K562 (cell line): ENCODE results near the gene UBTD1. TPM values are rescaled to one million over a fixed set of nuclear protein-coding genes. Genes with fewer than 3 reads are reported as not detected.
"Not testable (repeated sequence)": the region's sequence is repeated elsewhere in the genome, so short reads cannot be mapped to it uniquely, and the experiment has no call there.

ENCODE experiments used
- ATAC-seq: fragments of 200-7000 bp; cut with Tn5 transposase; 3 replicates; pipeline ENCODE4 v1.9.1; 2020; ENCODE audit warnings: moderate library complexity
- BruUV-seq: library from RNA; stranded (reverse); fragments of 400-500 nt; replicated peaks from 2 replicates; lab custom pipeline; 2021; lab: Mats Ljungman, UMichigan
- CTCF ChIA-PET: fragments of 300-600 bp; formaldehyde crosslinking; extraction: SDS; loops from one replicate; lab custom pipeline; 2021; ENCODE audit warnings: low intra/inter-chr PET ratio; lab: Yijun Ruan, JAX
- POLR2A ChIA-PET: fragments of 300-600, 350-650 bp; sonication (Branson Sonifier 250); formaldehyde crosslinking; extraction: SDS; loops from one replicate; lab custom pipeline; 2021; ENCODE audit warnings: antibody characterized with exemption, inconsistent platforms; lab: Yijun Ruan, JAX
- DNase-seq, 4 experiments: peaks; one replicate each; pipeline versions ENCODE4 v3.0.0 to v3.0.0-alpha.2; 2011 to 2018; ENCODE audit warnings: low spot score in 3 of 4, mixed read lengths in 3 of 4; ENCODE audit errors: extremely low read depth in 1 of 4
- FAIRE-seq: peaks from 2 replicates; lab custom pipeline; 2011; peaks lifted over from hg19 to GRCh38; lab: Jason Lieb, UNC
- H2AFZ ChIP-seq: 2 replicates; pipeline ENCODE4 v1.6.0; 2011; ENCODE audit warnings: low read depth, low read length, control low read depth, inconsistent platforms
- H3K27ac ChIP-seq: fragments of 200-600 bp; 3 replicates; pipeline ENCODE4 v1.8.0; 2011; ENCODE audit warnings: low read depth, mild to moderate bottlenecking, control low read depth, inconsistent platforms, low read length, moderate library complexity, mixed read lengths; ENCODE audit errors: extremely low read depth
- H3K27me3 ChIP-seq, 2 experiments: fragments of 300-600 bp in 1 of 2; 2 replicates in 1 of 2; 3 replicates in 1 of 2; pipeline versions ENCODE4 v1.6.0 to v1.8.0; 2011; ENCODE audit warnings: inconsistent platforms in 2 of 2, low read length in 2 of 2, mild to moderate bottlenecking in 1 of 2, mixed read lengths in 1 of 2, moderate library complexity in 1 of 2; ENCODE audit not compliant: control insufficient read depth in 2 of 2, insufficient read depth in 2 of 2
- H3K36me3 ChIP-seq: fragments of 300-600 bp; 3 replicates; pipeline ENCODE4 v1.8.0; 2011; ENCODE audit warnings: mild to moderate bottlenecking, low read length, inconsistent platforms; ENCODE audit not compliant: control insufficient read depth, insufficient read depth
- H3K4me1 ChIP-seq, 2 experiments: fragments of 200-600 bp in 1 of 2; replicated peaks in 1 of 2; 2 replicates in 1 of 2; 3 replicates in 1 of 2; pipeline versions ENCODE4 v1.5.1 to v1.8.0; 2011; ENCODE audit warnings: inconsistent platforms in 2 of 2, low read length in 2 of 2, mild to moderate bottlenecking in 1 of 2, mixed read lengths in 1 of 2, moderate library complexity in 1 of 2; ENCODE audit not compliant: control insufficient read depth in 2 of 2, insufficient read depth in 2 of 2
- H3K4me2 ChIP-seq: 2 replicates; pipeline ENCODE4 v1.6.1; 2011; ENCODE audit warnings: low read length, control low read depth, inconsistent platforms, mixed read lengths; ENCODE audit not compliant: insufficient read depth
- H3K4me3 ChIP-seq: fragments of 200-600 bp; sonication (generic), shearing (Covaris generic); 2 replicates; pipeline ENCODE4 v1.5.1; 2016; ENCODE audit warnings: control low read depth, inconsistent platforms
- H3K79me2 ChIP-seq: fragments of 200-600 bp; 3 replicates; pipeline ENCODE4 v1.8.0; 2011; ENCODE audit warnings: low read length, inconsistent platforms; ENCODE audit not compliant: control insufficient read depth, insufficient read depth
- H3K9ac ChIP-seq, 2 experiments: 2 replicates each; pipeline versions ENCODE4 v1.6.0 to v1.6.1; 2011; ENCODE audit warnings: low read depth in 2 of 2, low read length in 2 of 2, control low read depth in 1 of 2, inconsistent platforms in 1 of 2, mild to moderate bottlenecking in 1 of 2, mixed read lengths in 1 of 2; ENCODE audit not compliant: insufficient read depth in 1 of 2
- H3K9me1 ChIP-seq: one replicate; pipeline ENCODE4 v1.6.0; 2011; ENCODE audit warnings: inconsistent platforms, mild to moderate bottlenecking, low read length, moderate library complexity; ENCODE audit not compliant: control insufficient read depth, insufficient read depth
- H3K9me3 ChIP-seq: replicated peaks from 2 replicates; pipeline ENCODE4 v1.5.1; 2011; ENCODE audit warnings: low read depth, low read length, inconsistent platforms; ENCODE audit not compliant: control insufficient read depth, insufficient read depth
- H4K20me1 ChIP-seq: replicated peaks from 2 replicates; pipeline ENCODE4 v1.6.1; 2011; ENCODE audit warnings: low read length, inconsistent platforms, mixed read lengths; ENCODE audit not compliant: control insufficient read depth, insufficient read depth
- WGBS: fragments of 100-300 bp; shearing (Covaris generic); methylation state at CpG from one replicate; pipeline ENCODE4 v1.1.6; 2016; ENCODE audit warnings: low coverage, mixed read lengths; ENCODE audit not compliant: insufficient coverage; ENCODE audit errors: missing lambda C conversion rate; 5-methylcytosine and 5-hydroxymethylcytosine counted together
- in situ Hi-C: fragments of 300-500 bp; cut with MboI; formaldehyde crosslinking; loops from 4 replicates; pipeline ENCODE4 v1.15.0; 2018; ENCODE audit warnings: inconsistent platforms, mixed read lengths
- intact Hi-C: fragments of 100-400 bp; cut with micrococcal nuclease; formaldehyde crosslinking; loops from 2 replicates; pipeline ENCODE4 v1.14.2; 2022
- polyA plus RNA-seq, 8 experiments: library from polyadenylated mRNA; depleted of rRNA in 4 of 8; stranded (reverse) in 5 of 8; unstranded in 3 of 8; fragments of >200 nt; fragmentation: Nextera tagmentation in 2 of 8; fragmentation: Illumina TruSeq in 1 of 8; extraction: Ambion mirVana in 2 of 8; extraction: Trizol in 1 of 8; gene quantifications; 2 replicates each; pipeline versions ENCODE4 v1.2.1 to v1.2.3, GENCODE V29; 2011 to 2014; ENCODE audit warnings: inconsistent platforms in 1 of 8, missing spikeins in 1 of 8
- total RNA-seq, 7 experiments: library from RNA; depleted of rRNA in 6 of 7; stranded (reverse); fragments of >200 nt in 6 of 7; fragmentation: Illumina TruSeq in 2 of 7; extraction: Trizol in 2 of 7; gene quantifications; 2 replicates each; pipeline versions ENCODE4 v1.2.1 to v1.2.3, GENCODE V29; 2011 to 2021; ENCODE audit warnings: low replicate concordance in 1 of 7

UBTD1 gene
- total and polyA plus RNA-seq, 9 of the 15 experiments (the other 6 are each of a cell fraction or from before 2014, with no cell fraction given) = 0.08 to 1.6 (median 0.81) TPM; not detected in 1

DNA sequence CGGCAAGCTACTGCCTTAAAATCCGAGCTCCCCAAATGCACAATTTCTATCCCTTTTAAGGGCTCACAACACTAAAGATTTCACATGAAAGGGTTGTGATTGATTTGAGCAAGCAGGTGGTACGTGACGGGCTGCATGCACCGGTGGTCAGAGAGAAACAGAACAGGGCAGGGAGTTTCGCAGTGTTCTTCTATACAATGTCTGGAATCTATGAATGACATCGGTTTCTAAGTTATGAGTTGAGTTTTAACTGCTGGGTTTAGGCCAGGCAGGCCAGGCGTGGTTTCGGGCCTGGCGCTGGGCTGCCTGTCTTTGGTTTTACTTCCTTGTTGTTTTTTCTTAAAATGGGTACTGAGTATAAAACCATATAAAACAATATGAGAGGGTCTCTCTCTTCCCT lies 56.8 kb downstream of the UBTD1 start:
- H3K27ac ChIP-seq, FAIRE-seq: not testable (repeated sequence)

DNA sequence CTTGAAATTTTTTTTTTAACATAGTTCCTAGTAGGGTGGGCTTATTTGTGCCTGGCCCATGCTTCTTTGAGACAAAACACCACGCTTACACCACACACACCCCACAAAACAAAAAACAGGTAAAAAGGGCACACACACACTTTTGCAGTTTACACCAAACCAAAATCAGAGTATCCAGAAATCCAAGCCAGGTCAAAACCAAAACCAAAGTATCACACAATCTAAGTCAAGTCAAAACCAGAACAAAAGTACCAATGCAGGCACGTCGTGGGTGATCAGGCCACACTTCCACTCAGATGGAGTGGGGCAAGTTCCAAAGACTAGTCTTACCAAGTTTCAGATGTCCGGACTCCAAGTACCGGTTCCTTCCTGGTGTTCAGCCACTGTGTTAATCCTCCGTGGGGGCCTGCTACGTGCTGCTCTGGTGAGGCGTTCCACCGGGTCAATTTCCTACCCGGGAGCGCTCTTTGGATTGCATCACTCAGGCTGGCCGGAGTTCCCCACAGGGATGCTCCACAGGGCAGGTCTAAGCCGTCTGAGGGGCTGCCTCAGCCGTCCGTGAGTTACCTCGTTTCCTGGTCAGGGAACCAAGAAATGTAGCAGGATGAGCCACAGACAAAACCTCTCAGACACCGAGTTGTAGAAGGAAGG lies 62.1 kb downstream of the UBTD1 start:
- intact Hi-C loops, in situ Hi-C loops, H3K9me3 ChIP-seq, H3K4me3 ChIP-seq, CTCF ChIA-PET, H3K27me3 ChIP-seq, H3K9me1 ChIP-seq, H4K20me1 ChIP-seq, DNase-seq, H3K4me1 ChIP-seq, H2AFZ ChIP-seq, H3K27ac ChIP-seq, H3K79me2 ChIP-seq, FAIRE-seq, H3K9ac ChIP-seq, H3K36me3 ChIP-seq, H3K4me2 ChIP-seq, POLR2A ChIA-PET, BruUV-seq, ATAC-seq: not testable (repeated sequence)
- 35% methylated on average over 15 of the region's 17 CpGs for WGBS

More for the DNA sequence above, 56.8 kb downstream of the UBTD1 start:
- H2AFZ ChIP-seq, H4K20me1 ChIP-seq, DNase-seq, in situ Hi-C loops, H3K79me2 ChIP-seq, H3K4me2 ChIP-seq, H3K27me3 ChIP-seq, H3K4me3 ChIP-seq, H3K9me3 ChIP-seq, H3K4me1 ChIP-seq, POLR2A ChIA-PET, BruUV-seq, H3K36me3 ChIP-seq, CTCF ChIA-PET, ATAC-seq, intact Hi-C loops, H3K9me1 ChIP-seq, H3K9ac ChIP-seq: not testable (repeated sequence)
- whole genome bisulfite sequencing = 19% methylated on average over 4 of the region's 10 CpGs

DNA sequence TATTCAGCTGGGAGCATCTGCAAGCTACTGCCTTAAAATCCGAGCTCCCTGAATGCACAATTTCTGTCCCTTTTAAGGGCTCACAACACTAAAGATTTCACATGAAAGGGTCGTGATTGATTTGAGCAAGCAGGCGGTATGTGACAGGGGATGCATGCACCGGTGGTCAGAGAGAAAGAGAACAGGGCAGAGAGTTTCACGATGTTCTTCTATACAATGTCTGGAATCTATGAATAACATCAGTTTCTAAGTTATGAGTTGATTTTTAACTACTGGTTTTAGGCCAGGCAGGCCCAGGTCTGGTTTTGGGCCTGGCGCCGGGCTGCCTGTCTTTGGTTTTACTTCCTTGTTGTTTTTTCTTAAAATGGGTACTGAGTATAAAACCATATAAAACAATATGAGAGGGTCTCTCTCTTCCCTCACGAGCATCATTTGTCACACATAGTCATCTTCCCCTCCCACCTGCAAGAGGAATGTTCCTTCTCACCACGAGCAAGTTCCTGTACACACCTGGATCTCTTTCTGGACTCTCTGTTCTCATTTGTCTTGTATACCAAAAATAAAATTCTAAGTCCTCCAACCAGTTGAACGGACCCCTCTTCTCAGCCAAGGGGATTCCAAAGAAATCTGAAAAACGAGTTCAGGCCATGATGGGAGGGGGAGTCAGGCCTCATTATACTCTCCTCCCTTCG lies 62.8 kb downstream of the UBTD1 start:
- H3K9me3 ChIP-seq, H3K4me3 ChIP-seq, H3K27me3 ChIP-seq, FAIRE-seq, CTCF ChIA-PET, H2AFZ ChIP-seq, H3K4me1 ChIP-seq, H3K36me3 ChIP-seq, H3K9me1 ChIP-seq, H3K4me2 ChIP-seq, intact Hi-C loops, DNase-seq, BruUV-seq, POLR2A ChIA-PET, H3K79me2 ChIP-seq, H3K9ac ChIP-seq, in situ Hi-C loops, ATAC-seq, H4K20me1 ChIP-seq, H3K27ac ChIP-seq: not testable (repeated sequence)
- 43% methylated on average over 9 of the region's 12 CpGs for WGBS
